ENCODE measurements around the gene ATG13.

ATG13 gene

GRCh38 chr11:46607516-46607915 lies 9.8 kb upstream of the ATG13 start:
- DNase-seq (ENCODE audit: low spot score) = no peak

GRCh38 chr11:46609386-46609785 lies 8.0 kb upstream of the ATG13 start:
- no peak for DNase-seq (ENCODE audit: low spot score)

GRCh38 chr11:46611526-46612304 lies 5.6 kb upstream of the ATG13 start:
- no peak for DNase-seq (ENCODE audit: low spot score)

- peak; percentile 84 for DNase-seq (ENCODE audit: low spot score)
Measured at GRCh38 chr11:46612326-46612725, 5.0 kb upstream of the ATG13 start.

- no peak for DNase-seq (ENCODE audit: low spot score)
Measured at GRCh38 chr11:46615756-46616155, 1.6 kb upstream of the ATG13 start.

- DNase-seq (ENCODE audit: low spot score) = no peak
Measured at GRCh38 chr11:46616551-46617133, 711 bp upstream of the ATG13 start.

- no peak for DNase-seq (ENCODE audit: low spot score)
Measured at GRCh38 chr11:46617972-46618314, 590 bp downstream of the ATG13 start.

- DNase-seq (ENCODE audit: low spot score) = no peak
Measured at GRCh38 chr11:46618837-46619236, 1.5 kb downstream of the ATG13 start.

- DNase-seq (ENCODE audit: low spot score) = no peak
Measured at GRCh38 chr11:46625406-46625805, 8.1 kb downstream of the ATG13 start.

- no peak for DNase-seq (ENCODE audit: low spot score)
Measured at GRCh38 chr11:46628961-46629360, 11.6 kb downstream of the ATG13 start.

- DNase-seq (ENCODE audit: low spot score) = no peak
Measured at GRCh38 chr11:46630237-46630636, 12.9 kb downstream of the ATG13 start.

GRCh38 chr11:46631676-46632075 lies 14.3 kb downstream of the ATG13 start:
- DNase-seq (ENCODE audit: low spot score) = no peak

GRCh38 chr11:46632502-46632901 lies 15.1 kb downstream of the ATG13 start:
- DNase-seq (ENCODE audit: low spot score) = no peak

GRCh38 chr11:46633291-46634217 lies 16.2 kb downstream of the ATG13 start:
- DNase-seq (ENCODE audit: low spot score) = no peak

- DNase-seq (ENCODE audit: low spot score) = peak; percentile 59
Measured at GRCh38 chr11:46635557-46636139, 18.3 kb downstream of the ATG13 start.

GRCh38 chr11:46637546-46637945 lies 20.2 kb downstream of the ATG13 start:
- peak; percentile 75 for DNase-seq (ENCODE audit: low spot score)

- no peak for DNase-seq (ENCODE audit: low spot score)
Measured at GRCh38 chr11:46639197-46639839, 22.0 kb downstream of the ATG13 start.

- DNase-seq (ENCODE audit: low spot score) = no peak
Measured at GRCh38 chr11:46640036-46640788, 22.9 kb downstream of the ATG13 start.

GRCh38 chr11:46641639-46642038 lies 24.3 kb downstream of the ATG13 start:
- no peak for DNase-seq (ENCODE audit: low spot score)

GRCh38 chr11:46642627-46643335 lies 25.4 kb downstream of the ATG13 start:
- DNase-seq (ENCODE audit: low spot score) = no peak

- DNase-seq (ENCODE audit: low spot score) = no peak
Measured at GRCh38 chr11:46643531-46643930, 26.2 kb downstream of the ATG13 start.
